AG04449 (cell line): Measurements from ENCODE around the gene RHEBL1.

Experiments used
- CTCF ChIA-PET: fragments of 350-600 bp; formaldehyde crosslinking; extraction: SDS; loops from one replicate; lab custom pipeline; 2021; ENCODE audit warnings: antibody characterized with exemption; lab: Yijun Ruan, JAX
- POLR2A ChIA-PET: fragments of 400-600, 350-600 bp; formaldehyde crosslinking; extraction: SDS; loops from one replicate; lab custom pipeline; 2020; ENCODE audit warnings: antibody characterized with exemption, inconsistent platforms; lab: Yijun Ruan, JAX
- DNase-seq: peaks from one replicate; pipeline ENCODE4 v3.0.0-alpha.2; 2010; ENCODE audit warnings: low read depth, low spot score
- H3K4me3 ChIP-seq: 2 replicates; pipeline ENCODE4 v1.5.1; 2011; ENCODE audit warnings: low read depth, mild to moderate bottlenecking, control low read depth, low read length
- TF ChIP-seq, protein P1 (sequence below): IDR thresholded peaks from one replicate; pipeline ENCODE4 v1.5.1; 2011; ENCODE audit warnings: mild to moderate bottlenecking, moderate library complexity, low read length, control low read depth, inconsistent platforms; ENCODE audit not compliant: insufficient read depth; ENCODE audit errors: missing control alignments

RHEBL1 gene

DNA sequence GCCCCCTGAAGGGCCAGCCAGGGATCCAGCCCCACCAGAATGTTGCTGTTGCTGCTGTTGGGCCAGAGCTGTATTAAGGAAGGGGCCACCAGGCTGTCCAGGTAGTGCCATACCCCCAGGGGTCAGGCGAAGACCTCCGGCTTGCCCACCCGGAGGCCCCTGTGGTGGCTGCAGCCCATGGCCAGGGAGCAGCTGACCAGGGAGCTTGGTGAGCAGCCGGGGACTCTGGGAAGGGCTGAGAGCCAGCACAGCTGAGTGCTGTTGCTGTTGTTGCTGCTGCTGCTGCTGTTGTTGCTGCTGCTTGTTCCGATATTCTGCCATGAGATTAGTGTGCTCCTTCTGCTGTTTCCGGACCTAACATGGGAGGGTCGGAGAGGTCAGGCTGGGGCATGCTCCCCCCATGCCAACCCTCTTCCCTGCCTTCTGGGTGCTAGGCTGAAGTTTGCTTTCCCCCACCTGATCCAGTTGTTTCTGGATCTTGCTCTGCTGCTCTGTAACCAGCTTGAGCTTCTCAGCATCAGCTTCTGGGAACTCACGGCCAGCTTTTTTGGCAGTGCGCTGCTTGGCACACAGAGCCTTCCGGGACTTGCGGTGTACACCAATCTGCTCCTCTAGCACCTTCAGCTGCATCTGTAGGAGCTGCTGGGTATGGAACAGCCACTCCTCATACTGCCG lies 36.0 kb downstream of the RHEBL1 start:
- ChIA-PET POLR2A (interaction anchor here (1.5 kb wide), 1 partner anchor 13 kb away, joined by 4 read pairs; no protein-coding TSS in a partner anchor), CTCF (interaction anchor here (1.2 to 8.5 kb wide), 3 partner anchors 13 to 33 kb away, joined by 3 to 68 read pairs (median 37); no protein-coding TSS in a partner anchor)
- no peak overlapping the region for H3K4me3 ChIP-seq
- TF ChIP-seq, protein P1, sequence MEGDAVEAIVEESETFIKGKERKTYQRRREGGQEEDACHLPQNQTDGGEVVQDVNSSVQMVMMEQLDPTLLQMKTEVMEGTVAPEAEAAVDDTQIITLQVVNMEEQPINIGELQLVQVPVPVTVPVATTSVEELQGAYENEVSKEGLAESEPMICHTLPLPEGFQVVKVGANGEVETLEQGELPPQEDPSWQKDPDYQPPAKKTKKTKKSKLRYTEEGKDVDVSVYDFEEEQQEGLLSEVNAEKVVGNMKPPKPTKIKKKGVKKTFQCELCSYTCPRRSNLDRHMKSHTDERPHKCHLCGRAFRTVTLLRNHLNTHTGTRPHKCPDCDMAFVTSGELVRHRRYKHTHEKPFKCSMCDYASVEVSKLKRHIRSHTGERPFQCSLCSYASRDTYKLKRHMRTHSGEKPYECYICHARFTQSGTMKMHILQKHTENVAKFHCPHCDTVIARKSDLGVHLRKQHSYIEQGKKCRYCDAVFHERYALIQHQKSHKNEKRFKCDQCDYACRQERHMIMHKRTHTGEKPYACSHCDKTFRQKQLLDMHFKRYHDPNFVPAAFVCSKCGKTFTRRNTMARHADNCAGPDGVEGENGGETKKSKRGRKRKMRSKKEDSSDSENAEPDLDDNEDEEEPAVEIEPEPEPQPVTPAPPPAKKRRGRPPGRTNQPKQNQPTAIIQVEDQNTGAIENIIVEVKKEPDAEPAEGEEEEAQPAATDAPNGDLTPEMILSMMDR, result no peak
- no peak for DNase-seq

DNA sequence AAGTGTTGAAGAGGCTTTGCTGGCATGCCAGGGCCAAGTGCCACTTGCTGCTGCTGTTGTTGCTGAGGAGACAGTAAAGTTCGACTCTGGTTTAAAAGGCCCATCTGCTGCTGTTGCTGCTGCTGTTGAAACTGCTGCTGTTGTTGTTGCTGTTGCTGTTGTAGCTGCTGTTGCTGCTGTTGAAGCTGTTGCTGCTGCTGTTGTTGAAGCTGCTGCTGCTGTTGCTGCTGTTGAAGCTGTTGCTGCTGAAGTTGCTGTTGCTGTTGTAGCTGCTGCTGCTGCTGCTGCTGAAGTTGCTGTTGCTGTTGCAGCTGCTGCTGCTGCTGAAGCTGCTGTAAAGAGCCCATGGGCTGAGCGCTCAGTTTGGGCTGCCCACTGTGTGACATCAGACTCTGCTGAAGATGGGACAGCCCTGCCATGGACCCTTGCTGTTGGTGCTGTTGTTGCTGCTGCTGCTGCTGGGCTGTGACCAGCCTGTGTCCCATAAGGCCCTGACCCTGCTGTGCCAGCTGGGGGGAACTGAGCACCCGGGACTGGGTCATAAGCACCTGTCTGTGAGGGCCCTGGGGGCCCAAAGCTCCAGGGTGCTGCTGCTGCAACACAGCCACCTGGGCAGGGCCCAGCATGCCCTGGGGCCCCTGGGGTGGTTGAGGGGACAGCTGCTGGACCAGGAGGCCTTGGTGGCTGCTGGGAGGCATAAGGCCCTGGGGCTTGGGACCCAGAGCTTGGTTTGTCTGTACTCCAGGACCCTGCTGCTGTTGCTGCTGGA lies 36.9 kb downstream of the RHEBL1 start:
- TF ChIP-seq, protein P1, result no peak
- POLR2A ChIA-PET, result interaction anchor here (1.5 kb wide), 1 partner anchor 12 kb away, joined by 4 read pairs; no protein-coding TSS in a partner anchor
- H3K4me3 ChIP-seq, result no peak overlapping the region
- CTCF ChIA-PET, result interaction anchor here (1.2 to 8.5 kb wide), 3 partner anchors 12 to 34 kb away, joined by 3 to 68 read pairs (median 37); no protein-coding TSS in a partner anchor
- no peak for DNase-seq

DNA sequence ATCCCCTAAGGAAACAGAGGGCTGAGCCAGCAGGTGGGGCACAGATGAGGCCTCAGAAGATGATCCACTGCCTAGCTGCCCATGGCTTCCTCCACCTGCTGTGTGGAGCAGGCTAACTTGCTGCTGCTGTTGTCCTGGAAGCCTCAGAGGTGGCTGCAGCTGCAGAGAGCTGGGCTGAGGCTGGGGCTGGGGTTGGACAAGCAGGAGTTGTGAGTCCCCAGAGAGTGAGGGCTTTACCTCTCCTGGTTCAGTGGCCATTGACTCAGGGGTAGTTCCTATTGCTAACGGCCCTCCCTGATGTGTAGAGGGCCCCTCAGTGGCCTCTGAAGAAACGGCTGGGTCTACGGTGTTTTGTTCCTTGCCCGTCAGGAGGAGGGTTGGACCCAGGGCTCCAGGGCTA lies 37.5 kb downstream of the RHEBL1 start:
- POLR2A ChIA-PET, result no interaction called here
- TF ChIP-seq, protein P1, result no peak
- no peak for DNase-seq
- no peak overlapping the region for H3K4me3 ChIP-seq
- CTCF ChIA-PET, result interaction anchor here (1.5 to 8.5 kb wide), 4 partner anchors 11 to 98 kb away, joined by 3 to 68 read pairs (median 48); no protein-coding TSS in a partner anchor

DNA sequence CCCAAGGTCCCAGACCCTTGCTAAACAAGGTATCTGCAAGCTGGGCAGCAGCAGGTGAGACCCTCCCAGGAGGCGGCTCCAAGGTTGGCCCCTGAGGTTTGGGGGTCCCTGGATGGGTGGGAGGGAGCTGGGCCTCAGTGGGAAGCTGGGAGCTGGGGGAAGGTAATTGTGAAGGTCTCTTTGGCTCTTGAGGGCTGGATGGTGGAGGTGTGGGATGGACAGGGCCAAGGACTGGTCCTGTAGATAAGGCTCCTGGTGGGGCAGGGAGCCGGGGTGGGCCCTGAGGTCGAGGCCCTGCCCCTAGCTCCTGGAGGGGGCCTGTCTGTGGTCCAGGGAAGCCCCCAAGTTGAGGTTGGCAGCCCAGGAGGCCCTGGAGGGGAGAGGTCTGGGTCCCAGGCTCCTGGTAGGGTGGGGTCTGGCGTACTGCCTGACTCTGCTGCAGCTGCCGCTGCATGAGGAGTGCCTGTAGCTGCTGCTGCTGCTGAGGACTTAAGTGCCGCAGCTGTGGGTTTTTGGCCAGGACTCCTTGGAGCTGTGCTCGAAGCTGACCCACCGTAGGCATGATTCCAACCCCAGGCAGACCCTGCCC lies 38.1 kb downstream of the RHEBL1 start:
- H3K4me3 ChIP-seq, result no peak overlapping the region
- TF ChIP-seq, protein P1, result no peak
- CTCF ChIA-PET, result interaction anchor here (1.2 to 5.2 kb wide), 5 partner anchors 11 to 98 kb away, joined by 3 to 58 read pairs (median 6); no protein-coding TSS in a partner anchor
- DNase-seq, result no peak
- POLR2A ChIA-PET, result interaction anchor here (1.1 kb wide), 1 partner anchor 14 kb away, joined by 3 read pairs; no protein-coding TSS in a partner anchor

DNA sequence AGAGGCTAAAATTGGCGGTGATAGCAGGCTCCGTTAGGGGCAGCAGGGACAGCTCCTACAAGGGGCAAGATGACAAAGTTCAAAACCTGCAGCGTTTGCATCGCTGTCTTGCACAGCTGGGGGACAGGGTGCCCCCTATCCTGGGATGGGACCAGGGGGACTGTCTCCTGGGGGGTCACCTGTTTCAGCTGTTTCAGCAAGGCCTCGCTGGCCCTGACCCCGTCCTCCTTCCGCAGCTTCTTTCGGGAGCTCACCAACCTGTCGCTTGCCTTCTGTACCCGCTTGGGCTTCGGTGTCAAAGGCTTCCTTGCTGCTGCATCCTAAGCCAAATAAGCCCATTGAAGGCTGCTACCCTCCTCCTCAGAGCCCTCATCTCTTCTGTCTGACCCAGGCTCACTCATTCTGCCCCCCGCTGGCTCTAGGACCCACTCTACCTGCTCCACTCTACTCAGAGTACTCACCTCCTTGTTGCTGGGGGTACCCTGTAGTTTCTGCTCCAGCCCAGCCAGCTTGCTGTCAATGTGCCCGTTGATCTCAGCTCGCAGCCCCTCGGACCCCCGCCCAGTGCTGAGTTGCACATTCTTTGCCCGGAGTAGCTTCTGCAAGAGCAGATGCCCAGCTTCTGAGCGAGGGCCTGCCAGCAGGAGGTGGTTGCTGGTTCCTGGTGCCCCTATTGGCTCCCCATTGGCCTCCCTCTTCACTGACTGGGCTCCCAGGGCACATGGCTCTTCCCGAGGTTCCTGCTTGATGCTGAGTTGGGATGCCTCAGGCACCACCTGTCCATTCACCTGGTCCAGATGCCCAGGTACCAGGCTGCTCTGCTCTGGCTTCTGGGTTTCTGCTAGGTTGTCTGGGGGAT lies 38.8 kb downstream of the RHEBL1 start:
- TF ChIP-seq, protein P1, result no peak
- ChIA-PET CTCF (interaction anchor here (0.8 to 5.2 kb wide), 7 partner anchors 10 to 99 kb away, joined by 3 to 58 read pairs (median 5); no protein-coding TSS in a partner anchor), POLR2A (interaction anchor here (1.1 kb wide), 1 partner anchor 13 kb away, joined by 3 read pairs; no protein-coding TSS in a partner anchor)
- no peak overlapping the region for H3K4me3 ChIP-seq
- DNase-seq, result no peak
